Adrenal gland (tissue), 5 donors: ENCODE measurements around the gene TRAK1.

ENCODE experiments used
- CTCF ChIP-seq, 6 experiments: fragments of 450-650 bp in 4 of 6; fragments of 200-600 bp in 2 of 6; sonication (generic) in 1 of 6; IDR thresholded peaks; 1 replicate in 5 of 6; 2 replicates in 1 of 6; pipeline versions ENCODE4 v1.5.1 to v1.8.0; 2016 to 2021; ENCODE audit warnings: antibody characterized with exemption in 6 of 6, mild to moderate bottlenecking in 2 of 6, moderate library complexity in 1 of 6
- POLR2A ChIP-seq, 2 donors: fragments of 450-650 bp; IDR thresholded peaks; one replicate each; pipeline ENCODE4 v1.6.1; 2017; ENCODE audit warnings: antibody characterized with exemption in 2 of 2, mild to moderate bottlenecking in 2 of 2, moderate library complexity in 1 of 2
- donor health status: DM: no; HTN: no; CAD: no.

DNA sequence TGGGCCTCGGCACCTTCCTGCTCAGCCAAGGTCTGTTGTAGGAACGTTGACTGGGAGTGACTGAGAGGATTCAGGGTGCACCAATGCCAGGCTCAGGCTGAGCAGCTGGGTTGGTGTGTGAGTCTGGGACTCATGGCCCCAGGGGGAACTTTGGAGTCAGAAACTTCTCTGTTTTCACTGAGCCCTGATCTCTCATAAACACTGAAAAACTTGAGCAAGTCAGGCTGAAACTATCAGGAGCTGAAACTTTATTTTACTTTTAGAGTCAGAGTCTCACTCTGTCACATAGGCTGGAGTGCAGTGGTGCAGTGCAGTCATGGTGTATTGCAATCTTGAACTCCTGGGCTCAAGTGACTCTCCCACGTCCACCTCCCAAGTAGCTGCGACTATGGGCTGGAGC is 3.0 kb downstream of the TRAK1 start:
- TF ChIP-seq CTCF (IDR thresholded peaks at IDR 0.05) (no peak), POLR2A (IDR thresholded peaks at IDR 0.05) (no peak)
